Natural killer cell treated with Interleukin-12 subunit alpha and Interleukin-12 subunit beta and Interleukin-15 and Interleukin-18, amount 100 ng/mL, for 72 hours (primary cell): ENCODE measurements around the gene GOLGA6L10. TPM values are rescaled to one million over a fixed set of nuclear protein-coding genes. Genes with fewer than 3 reads are reported as not detected.
"Not testable (repeated sequence)": the region's sequence is repeated elsewhere in the genome, so short reads cannot be mapped to it uniquely, and the experiment has no call there.

Experiments
- ATAC-seq, 2 donors: fragments of 150-1000 bp; cut with Tn5 transposase in 1 of 2; sonication (Bioruptor Pico), chemical (Tn5 transposase) in 1 of 2; 2 replicates each; pipeline ENCODE4 v1.10.0; 2021
- DNase-seq: peaks from one replicate; pipeline ENCODE4 v3.0.0; 2022; ENCODE audit warnings: low spot score
- H3K27ac Mint-ChIP-seq, 2 donors: 1 replicate in 1 of 2; 2 replicates in 1 of 2; pipeline ENCODE4 v1.8.0; 2022; ENCODE audit warnings: mixed read lengths in 2 of 2, mild to moderate bottlenecking in 1 of 2, moderate library complexity in 1 of 2
- H3K27me3 Mint-ChIP-seq, 2 donors: 1 replicate in 1 of 2; 2 replicates in 1 of 2; pipeline ENCODE4 v1.8.0; 2022; ENCODE audit warnings: mixed read lengths in 2 of 2
- H3K36me3 Mint-ChIP-seq: one replicate; pipeline ENCODE4 v1.8.0; 2022; ENCODE audit warnings: mixed read lengths
- H3K4me1 Mint-ChIP-seq, 2 donors: 1 replicate in 1 of 2; 2 replicates in 1 of 2; pipeline ENCODE4 v1.8.0; 2022; ENCODE audit warnings: low read depth in 2 of 2, mixed read lengths in 2 of 2, mild to moderate bottlenecking in 1 of 2
- H3K4me3 Mint-ChIP-seq: one replicate; pipeline ENCODE4 v1.8.0; 2022; ENCODE audit warnings: mixed read lengths
- H3K9me3 Mint-ChIP-seq: 2 replicates; pipeline ENCODE4 v1.8.0; 2022; ENCODE audit warnings: mixed read lengths
- total RNA-seq, 2 donors: library from RNA; stranded (reverse); gene quantifications; one replicate each; pipeline ENCODE4 v1.2.3, GENCODE V29; 2022

The GOLGA6L10 gene
- total RNA-seq, 2 donors from 2014 or later, result 2.4 to 3.0 TPM

DNA sequence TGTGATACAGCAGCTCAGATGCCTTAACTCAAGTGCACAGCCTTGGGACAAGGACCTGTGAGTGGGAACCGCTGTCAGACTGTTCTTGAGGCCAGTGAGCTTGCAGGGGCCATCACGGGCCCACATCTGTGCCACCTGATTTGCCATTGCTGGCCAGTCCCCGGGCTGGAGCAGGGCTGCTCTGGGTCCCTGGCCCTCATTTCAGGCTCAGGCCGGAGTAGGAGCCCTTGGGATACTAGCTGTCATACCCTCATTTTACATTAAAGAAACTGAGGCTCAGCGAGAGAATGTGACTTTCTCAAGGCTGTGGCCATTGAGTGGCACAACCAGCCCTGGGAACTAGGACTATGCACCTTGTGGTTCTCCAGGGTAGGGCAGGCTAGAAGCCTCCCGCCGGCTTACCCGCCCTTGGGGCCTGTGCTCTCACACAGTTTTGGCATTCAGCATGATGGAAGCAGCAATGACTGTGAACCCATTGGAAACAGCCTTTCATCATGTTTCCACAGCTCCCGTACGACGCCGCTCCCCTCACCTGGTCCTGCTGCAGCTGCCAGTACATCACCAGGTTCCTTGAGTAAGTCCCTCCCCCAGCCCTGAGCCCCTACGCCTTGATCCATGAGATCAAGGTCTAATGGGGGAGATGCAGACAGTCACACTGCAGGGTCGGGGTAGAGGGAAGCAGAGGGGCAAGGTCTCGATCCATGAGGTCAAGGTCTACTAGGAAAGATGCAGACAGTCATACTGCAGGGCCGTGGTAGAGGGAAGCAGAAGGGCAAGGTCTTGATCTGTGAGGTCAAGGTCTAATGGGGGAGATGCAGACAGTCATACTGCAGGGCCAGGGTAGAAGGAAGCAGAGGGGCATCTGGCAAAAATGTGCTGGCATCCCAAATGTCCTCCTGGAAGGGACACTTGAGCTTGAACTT is 42.2 kb downstream of the GOLGA6L10 start:
- Mint-ChIP-seq H3K4me3 (no peak overlapping the region), H3K27ac (no peak overlapping the region), H3K4me1 (no peaks in the 10 kb centered on the region), H3K9me3 (no peaks in the 10 kb centered on the region), H3K27me3 (peaks cover 3 to 8% of the 10 kb centered on the region in 2 donors), H3K36me3 (peaks cover 13% of the 10 kb centered on the region)
- DNase-seq (no peak), ATAC-seq (peak in 1 of 2 donors; percentile 13)

GRCh38 chr15:82305621-82306048 is 43.6 kb downstream of the GOLGA6L10 start:
- Mint-ChIP-seq H3K27me3 (no peaks in the 10 kb centered on the region), H3K9me3 (no peaks in the 10 kb centered on the region), H3K36me3 (peaks cover 3% of the 10 kb centered on the region), H3K4me3 (no peak overlapping the region), H3K4me1 (no peaks in the 10 kb centered on the region), H3K27ac (no peak overlapping the region)
- ATAC-seq, result no peak
- DNase-seq, result no peak

DNA sequence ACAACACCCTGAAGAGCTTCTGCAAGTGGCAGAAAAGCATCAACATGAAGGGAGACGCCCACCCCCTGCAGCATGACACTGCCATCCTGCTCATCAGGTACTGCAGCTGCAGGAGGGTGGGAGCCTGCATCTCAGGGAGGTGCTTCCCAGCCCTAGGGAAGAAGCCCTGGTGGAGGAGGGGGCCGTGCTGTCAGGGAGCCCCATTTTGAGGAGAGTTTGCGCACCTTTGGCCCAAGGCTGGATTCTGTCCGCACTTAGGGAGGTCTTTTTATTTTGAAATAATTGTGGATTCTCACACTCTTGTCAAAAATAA is 44.5 kb downstream of the GOLGA6L10 start:
- no peaks in the 10 kb centered on the region for H3K9me3 Mint-ChIP-seq
- DNase-seq (no peak), ATAC-seq (no peak)
- no peaks in the 10 kb centered on the region for H3K27me3 Mint-ChIP-seq
- no peak overlapping the region for H3K4me3 Mint-ChIP-seq
- no peaks in the 10 kb centered on the region for H3K36me3 Mint-ChIP-seq
- H3K27ac Mint-ChIP-seq, result no peak overlapping the region
- H3K4me1 Mint-ChIP-seq, result no peaks in the 10 kb centered on the region

DNA sequence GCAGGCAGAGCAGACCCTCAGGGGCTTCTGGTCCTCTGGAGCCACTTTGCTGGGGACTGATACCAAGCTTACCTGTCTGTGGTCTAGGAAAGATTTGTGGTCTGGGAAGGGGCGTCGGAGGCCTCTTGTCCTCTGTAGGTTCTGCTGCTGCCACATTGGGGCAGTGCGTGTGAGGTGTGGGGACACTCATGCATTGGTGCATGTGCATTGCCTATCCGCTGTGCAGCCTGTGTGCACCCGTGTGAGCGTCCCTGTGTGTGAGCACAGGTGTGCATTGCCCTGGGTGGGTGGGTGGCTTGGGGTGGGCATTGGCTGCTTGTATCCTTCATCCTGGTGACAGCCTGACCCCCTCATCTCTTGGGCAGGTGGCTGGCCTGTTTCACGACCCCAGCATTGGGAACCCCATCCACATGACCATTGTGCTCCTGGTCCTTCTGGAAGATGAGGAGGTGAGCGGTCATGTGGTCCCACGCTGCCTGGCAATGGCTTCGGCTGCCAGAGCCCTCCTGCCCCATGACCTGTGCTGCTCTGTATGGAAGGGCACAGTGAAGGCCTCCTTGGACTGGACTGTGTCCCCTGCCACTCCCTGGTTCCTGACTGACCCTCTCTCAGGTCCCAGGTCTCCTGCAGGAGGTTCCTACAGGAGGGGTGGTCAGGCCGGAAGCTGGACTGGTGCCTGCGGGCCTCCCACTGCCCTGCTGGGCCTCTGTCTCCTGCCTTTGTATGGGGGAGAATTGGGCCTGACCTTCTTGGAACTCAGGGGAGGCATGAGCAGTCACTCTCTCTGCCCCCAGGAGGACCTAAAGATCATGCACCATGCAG is 45.1 kb downstream of the GOLGA6L10 start:
- Mint-ChIP-seq H3K9me3 (no peaks in the 10 kb centered on the region), H3K36me3 (no peaks in the 10 kb centered on the region), H3K27me3 (no peaks in the 10 kb centered on the region), H3K4me3 (no peak overlapping the region), H3K27ac (no peak overlapping the region), H3K4me1 (no peaks in the 10 kb centered on the region)
- ATAC-seq, result peak in 1 of 2 donors; percentile 13
- no peak for DNase-seq

DNA sequence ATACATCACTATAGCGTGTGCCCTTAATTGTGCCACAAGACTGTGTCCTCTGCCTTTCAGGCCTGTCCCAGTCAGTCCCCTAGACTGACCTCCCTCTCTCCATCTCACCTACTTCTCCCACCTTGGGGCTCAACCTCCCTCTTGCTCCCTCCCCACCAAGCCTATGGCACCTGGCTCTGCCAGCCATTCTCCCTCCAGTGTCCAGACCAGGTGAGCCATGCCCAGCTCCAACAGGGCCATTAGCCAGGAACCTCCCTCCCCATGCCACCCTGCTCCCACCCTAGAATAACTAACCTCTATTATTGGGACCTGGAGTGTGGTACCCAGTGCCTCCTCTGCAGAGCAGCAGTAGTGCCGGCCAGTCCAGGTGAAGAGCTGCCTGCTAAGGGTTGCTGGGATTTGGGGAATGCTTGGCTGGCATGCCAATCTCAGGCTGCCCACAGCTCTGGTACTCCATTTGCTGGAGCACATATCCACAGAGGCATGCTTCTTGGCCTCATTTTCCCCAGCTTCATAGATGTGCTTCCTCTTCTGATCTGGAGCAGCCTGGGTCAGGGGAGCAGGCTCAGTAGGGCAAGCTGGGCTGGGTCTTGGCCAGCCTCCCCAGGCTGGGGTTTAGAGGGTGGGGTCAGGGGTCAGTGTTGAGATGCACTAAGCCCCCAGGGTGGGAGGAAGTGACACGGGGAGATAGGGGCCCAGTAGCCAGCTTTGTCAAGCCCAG is 47.8 kb downstream of the GOLGA6L10 start:
- Mint-ChIP-seq H3K4me3 (no peak overlapping the region), H3K9me3 (no peaks in the 10 kb centered on the region), H3K27me3 (no peaks in the 10 kb centered on the region), H3K27ac (no peak overlapping the region), H3K36me3 (no peaks in the 10 kb centered on the region), H3K4me1 (peaks cover 8 to 10% of the 10 kb centered on the region in 2 donors)
- ATAC-seq (no peak), DNase-seq (no peak)

GRCh38 chr15:82300883-82301282 is 48.4 kb downstream of the GOLGA6L10 start:
- Mint-ChIP-seq H3K27me3 (no peaks in the 10 kb centered on the region), H3K9me3 (no peaks in the 10 kb centered on the region), H3K4me3 (no peak overlapping the region), H3K36me3 (no peaks in the 10 kb centered on the region), H3K4me1 (peaks cover 8 to 10% of the 10 kb centered on the region in 2 donors), H3K27ac (no peak overlapping the region)
- DNase-seq, result no peak
- no peak for ATAC-seq

DNA sequence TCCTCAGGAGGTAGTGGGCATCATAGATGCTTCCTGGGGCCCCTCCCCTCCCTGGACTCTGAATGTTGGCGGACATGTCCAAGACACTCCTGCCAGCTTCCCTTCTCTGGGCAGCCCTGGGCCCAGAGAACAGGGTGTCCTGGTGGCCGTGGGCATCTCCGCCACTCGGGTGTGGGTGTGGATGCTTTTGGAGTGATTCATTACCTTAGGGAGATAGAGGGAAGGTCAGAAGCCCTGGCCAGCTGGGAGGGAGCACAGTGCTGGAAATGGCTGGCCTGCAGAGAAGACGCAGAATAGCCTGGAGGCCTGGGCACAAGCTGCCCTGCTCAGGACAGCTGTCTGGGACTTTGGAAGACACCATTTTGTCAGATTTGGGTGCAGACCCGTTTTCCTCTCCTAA is 48.9 kb downstream of the GOLGA6L10 start:
- H3K9me3 Mint-ChIP-seq, ATAC-seq, H3K27me3 Mint-ChIP-seq, H3K36me3 Mint-ChIP-seq, H3K4me3 Mint-ChIP-seq, H3K27ac Mint-ChIP-seq, DNase-seq: not testable (repeated sequence)
- peaks cover 8 to 10% of the 10 kb centered on the region in 2 donors for H3K4me1 Mint-ChIP-seq

GRCh38 chr15:82299511-82299914 is 49.8 kb downstream of the GOLGA6L10 start:
- H3K27me3 Mint-ChIP-seq, ATAC-seq, H3K4me3 Mint-ChIP-seq, H3K36me3 Mint-ChIP-seq, H3K27ac Mint-ChIP-seq, DNase-seq, H3K9me3 Mint-ChIP-seq: not testable (repeated sequence)
- peaks cover 8 to 10% of the 10 kb centered on the region in 2 donors for H3K4me1 Mint-ChIP-seq

- peak overlapping the region; percentile 30 for H3K4me3 Mint-ChIP-seq
- ATAC-seq (peak; percentile 88 to 91), DNase-seq (peak; percentile 74)
- no peaks in the 10 kb centered on the region for H3K27me3 Mint-ChIP-seq
- no peak overlapping the region for H3K27ac Mint-ChIP-seq
- H3K36me3 Mint-ChIP-seq, result no peaks in the 10 kb centered on the region
- peaks cover 8 to 10% of the 10 kb centered on the region in 2 donors for H3K4me1 Mint-ChIP-seq
- no peaks in the 10 kb centered on the region for H3K9me3 Mint-ChIP-seq
Measured at GRCh38 chr15:82298520-82298919, 50.8 kb downstream of the GOLGA6L10 start.

DNA sequence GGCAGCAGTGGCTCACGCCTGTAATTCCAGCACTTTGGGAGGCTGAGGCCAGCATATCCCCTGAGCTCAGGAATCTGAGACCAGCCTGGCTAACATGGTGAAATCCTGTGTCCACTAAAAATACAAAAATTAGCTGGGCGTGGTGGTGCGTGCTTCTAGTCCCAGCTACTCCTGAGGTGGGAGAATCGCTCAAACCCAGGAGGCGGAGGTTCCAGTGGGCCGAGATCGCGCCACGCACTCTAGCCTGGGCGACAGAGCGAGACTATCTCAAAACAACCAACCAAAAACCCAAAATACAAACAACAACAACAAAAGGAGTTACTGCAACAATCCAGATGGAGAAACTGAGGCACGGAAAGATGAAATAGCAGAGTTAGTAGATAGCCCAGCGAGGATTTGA is 51.2 kb downstream of the GOLGA6L10 start:
- Mint-ChIP-seq H3K27ac (peak overlapping the region in 1 of 2 donors; percentile 15), H3K4me1 (peaks cover 8 to 10% of the 10 kb centered on the region in 2 donors), H3K9me3 (no peaks in the 10 kb centered on the region), H3K4me3 (peak overlapping the region; percentile 30), H3K36me3 (no peaks in the 10 kb centered on the region), H3K27me3 (no peaks in the 10 kb centered on the region)
- ATAC-seq (no peak), DNase-seq (no peak)

DNA sequence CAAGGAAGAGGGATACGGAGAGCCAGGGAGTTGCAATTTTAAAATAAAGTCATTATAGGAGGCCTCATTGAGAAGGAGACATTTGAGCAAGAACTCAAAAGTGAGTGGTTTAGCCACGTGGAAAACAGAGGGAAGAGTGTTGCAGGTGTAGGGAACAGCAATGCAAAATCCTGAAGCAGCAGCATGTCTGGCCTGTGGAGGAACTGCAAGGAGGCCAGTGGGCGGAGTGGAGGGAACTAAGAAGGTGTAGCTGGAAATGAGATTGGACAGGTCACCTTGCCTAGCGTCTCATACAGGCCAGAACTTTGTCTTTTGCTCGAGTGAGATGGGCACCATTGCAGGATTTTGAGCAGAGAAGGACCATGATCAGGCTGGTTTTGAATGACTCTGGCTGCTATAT is 51.7 kb downstream of the GOLGA6L10 start:
- Mint-ChIP-seq H3K27ac (peak overlapping the region; percentile 15 to 44), H3K27me3 (no peaks in the 10 kb centered on the region), H3K36me3 (no peaks in the 10 kb centered on the region), H3K4me3 (peak overlapping the region; percentile 33), H3K4me1 (peaks cover 8 to 10% of the 10 kb centered on the region in 2 donors), H3K9me3 (no peaks in the 10 kb centered on the region)
- DNase-seq (no peak), ATAC-seq (no peak)

GRCh38 chr15:82294061-82294690 is 55.1 kb downstream of the GOLGA6L10 start:
- Mint-ChIP-seq H3K9me3 (no peaks in the 10 kb centered on the region), H3K27ac (no peak overlapping the region)

DNA sequence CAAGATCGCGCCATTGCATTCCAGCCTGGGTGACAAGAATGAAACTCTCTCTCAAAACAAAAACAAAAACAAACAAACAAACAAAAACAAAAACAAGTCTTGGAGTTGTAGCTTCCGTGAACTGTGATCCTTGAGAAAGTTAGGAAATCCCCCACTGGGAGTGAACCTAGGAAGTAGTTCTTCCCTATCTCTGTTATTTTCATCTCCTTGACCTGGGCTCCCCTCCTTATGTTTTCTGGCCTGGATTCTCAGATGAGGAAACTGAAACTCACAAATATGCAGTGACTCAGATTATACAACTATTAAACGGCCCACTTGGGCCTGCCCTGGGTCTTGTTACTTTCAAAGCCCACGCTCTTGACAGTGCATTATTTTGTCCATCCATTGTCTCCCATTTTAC is 57.0 kb downstream of the GOLGA6L10 start:
- H3K36me3 Mint-ChIP-seq, result no peaks in the 10 kb centered on the region
- H3K27me3 Mint-ChIP-seq, result peaks cover 10 to 14% of the 10 kb centered on the region in 2 donors
- ATAC-seq (no peak), DNase-seq (no peak)
- H3K9me3 Mint-ChIP-seq, result no peaks in the 10 kb centered on the region
- no peak overlapping the region for H3K4me3 Mint-ChIP-seq
- no peak overlapping the region for H3K27ac Mint-ChIP-seq
- H3K4me1 Mint-ChIP-seq, result peaks cover under 1 to 2% of the 10 kb centered on the region in 2 donors

More at GRCh38 chr15:82294061-82294690, 55.1 kb downstream of the GOLGA6L10 start:
- Mint-ChIP-seq H3K27me3 (peaks cover 4 to 11% of the 10 kb centered on the region in 2 donors), H3K4me1 (peaks cover 8 to 10% of the 10 kb centered on the region in 2 donors), H3K36me3 (no peaks in the 10 kb centered on the region), H3K4me3 (no peak overlapping the region)
- no peak for ATAC-seq
- DNase-seq, result no peak
